Colonic mucosa (tissue), 4 donors: Measurements from ENCODE around the gene DLGAP1. TPM values are rescaled to one million over a fixed set of nuclear protein-coding genes. Genes with fewer than 3 reads are reported as not detected.

Experiments
- DNase-seq: peaks from one replicate; pipeline ENCODE4 v3.0.0-alpha.2; 2020
- H3K27ac ChIP-seq: fragments of 200-600 bp; one replicate; pipeline ENCODE4 v1.8.0; 2021
- H3K27me3 ChIP-seq: fragments of 200-600 bp; one replicate; pipeline ENCODE4 v1.8.0; 2021
- H3K36me3 ChIP-seq: fragments of 200-600 bp; one replicate; pipeline ENCODE4 v1.8.0; 2021
- H3K4me1 ChIP-seq: fragments of 200-600 bp; one replicate; pipeline ENCODE4 v1.8.0; 2021; ENCODE audit warnings: mild to moderate bottlenecking
- H3K4me3 ChIP-seq: fragments of 200-600 bp; one replicate; pipeline ENCODE4 v1.8.0; 2021
- H3K9ac ChIP-seq, 2 donors: one replicate each; pipeline ENCODE4 v1.7.0; 2013; ENCODE audit warnings: control low read depth in 2 of 2, low read depth in 2 of 2, low read length in 2 of 2
- H3K9me3 ChIP-seq: fragments of 200-600 bp; one replicate; pipeline ENCODE4 v1.8.0; 2021
- CTCF ChIP-seq: fragments of 200-600 bp; IDR thresholded peaks from one replicate; pipeline ENCODE4 v1.8.0; 2022; ENCODE audit warnings: antibody characterized with exemption, mild to moderate bottlenecking
- intact Hi-C: fragments of 100-400 bp; cut with DNase I; formaldehyde crosslinking; loops from one replicate; pipeline ENCODE4 v1.14.1; 2022
- total RNA-seq, 2 donors: library from RNA; stranded (reverse); fragmentation: NEBNext Ultra II Directional in 1 of 2; extraction: Animal tissue kit (Norgen Biotek cat#: 25700) in 1 of 2; gene quantifications; one replicate each; pipeline ENCODE4 v1.2.1, GENCODE V29; 2021
- donor health status: healthy.
- donor health status: DM: no; HTN: no; CAD: no.
- donor health status: DM: no; HTN: no; CAD: no.

The DLGAP1 gene
- total RNA-seq, 2 donors from 2014 or later, result 0.25 to 0.50 TPM

- no peak overlapping the region for H3K9ac ChIP-seq
- H3K9me3 ChIP-seq, result no peaks in the 10 kb centered on the region
- no peak for TF ChIP-seq CTCF
Observed at GRCh38 chr18:3930126-3931012, 524.7 kb downstream of the DLGAP1 start.

GRCh38 chr18:3924455-3924854 lies 530.7 kb downstream of the DLGAP1 start:
- H3K4me1 ChIP-seq, result no peaks in the 10 kb centered on the region
- H3K9ac ChIP-seq, result no peak overlapping the region
- H3K27me3 ChIP-seq, result no peaks in the 10 kb centered on the region
- no peak for DNase-seq
- H3K4me3 ChIP-seq, result no peak overlapping the region
- H3K27ac ChIP-seq, result no peak overlapping the region
- no peaks in the 10 kb centered on the region for H3K36me3 ChIP-seq
- H3K9me3 ChIP-seq, result no peaks in the 10 kb centered on the region
- intact Hi-C loops, result no loop called here
- TF ChIP-seq CTCF, result no peak

More at GRCh38 chr18:3930126-3931012, 524.7 kb downstream of the DLGAP1 start:
- H3K36me3 ChIP-seq, result no peaks in the 10 kb centered on the region
- no peak overlapping the region for H3K27ac ChIP-seq
- H3K27me3 ChIP-seq, result no peaks in the 10 kb centered on the region
- H3K4me3 ChIP-seq, result no peak overlapping the region
- DNase-seq, result no peak
- H3K4me1 ChIP-seq, result no peaks in the 10 kb centered on the region
- intact Hi-C loops, result no loop called here

GRCh38 chr18:3923750-3924149 lies 531.4 kb downstream of the DLGAP1 start:
- Histone ChIP-seq H3K4me3 (no peak overlapping the region), H3K27ac (no peak overlapping the region), H3K9ac (no peak overlapping the region), H3K27me3 (no peaks in the 10 kb centered on the region), H3K4me1 (no peaks in the 10 kb centered on the region), H3K9me3 (no peaks in the 10 kb centered on the region), H3K36me3 (no peaks in the 10 kb centered on the region)
- DNase-seq, result no peak
- no peak for TF ChIP-seq CTCF
- intact Hi-C loops, result no loop called here

- Histone ChIP-seq H3K27ac (no peak overlapping the region), H3K9me3 (no peaks in the 10 kb centered on the region), H3K27me3 (no peaks in the 10 kb centered on the region), H3K4me3 (no peak overlapping the region), H3K9ac (no peak overlapping the region), H3K36me3 (no peaks in the 10 kb centered on the region), H3K4me1 (no peaks in the 10 kb centered on the region)
- intact Hi-C loops, result no loop called here
- no peak for TF ChIP-seq CTCF
- DNase-seq, result no peak
Observed at GRCh38 chr18:3921826-3922225, 533.3 kb downstream of the DLGAP1 start.

DNA sequence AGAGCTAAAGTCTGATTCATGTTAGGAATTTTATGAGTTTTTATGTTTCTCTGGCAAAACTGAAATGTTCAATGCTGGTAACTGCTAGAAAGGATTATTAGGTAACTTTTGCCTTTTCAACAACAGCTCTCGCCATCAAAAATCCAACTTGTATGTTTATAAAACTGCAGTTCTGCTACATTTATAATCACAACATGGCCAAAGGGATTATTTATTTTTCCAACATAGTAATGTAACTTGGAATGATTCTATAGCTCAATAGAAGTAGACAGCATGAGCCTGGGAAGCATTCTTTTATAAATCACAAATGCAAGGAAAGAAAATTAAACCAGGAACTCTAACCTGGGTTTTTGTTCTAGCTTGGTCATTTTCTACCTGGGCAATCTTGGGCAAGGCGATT lies 534.3 kb downstream of the DLGAP1 start:
- no peak overlapping the region for H3K9ac ChIP-seq
- H3K27me3 ChIP-seq, result no peaks in the 10 kb centered on the region
- no peaks in the 10 kb centered on the region for H3K36me3 ChIP-seq
- H3K9me3 ChIP-seq, result no peaks in the 10 kb centered on the region
- no peak overlapping the region for H3K27ac ChIP-seq
- H3K4me1 ChIP-seq, result no peaks in the 10 kb centered on the region
- no peak for DNase-seq
- no peak for TF ChIP-seq CTCF
- H3K4me3 ChIP-seq, result no peak overlapping the region
- intact Hi-C loops, result no loop called here
